ENCODE data around the gene DPP10.

The DPP10 gene

GRCh38 chr2:114609203-114609602 is 166.8 kb downstream of the DPP10 start:
- DNase-seq (ENCODE audit: low read depth in 2 of 2): no peak

- DNase-seq (ENCODE audit: low read depth in 2 of 2): no peak
Observed at GRCh38 chr2:114609801-114610200, 167.4 kb downstream of the DPP10 start.

GRCh38 chr2:114610677-114611076 is 168.2 kb downstream of the DPP10 start:
- no peak for DNase-seq (ENCODE audit: low read depth in 2 of 2)

- DNase-seq (ENCODE audit: low read depth in 2 of 2): no peak
Observed at GRCh38 chr2:114614592-114614991, 172.2 kb downstream of the DPP10 start.

GRCh38 chr2:114628481-114628880 is 186.0 kb downstream of the DPP10 start:
- DNase-seq (ENCODE audit: low read depth in 2 of 2): no peak

GRCh38 chr2:114631146-114631545 is 188.7 kb downstream of the DPP10 start:
- DNase-seq (ENCODE audit: low read depth in 2 of 2): no peak

- DNase-seq (ENCODE audit: low read depth in 2 of 2): no peak
Observed at GRCh38 chr2:114642166-114642770, 199.8 kb downstream of the DPP10 start.

GRCh38 chr2:114642988-114643553 is 200.6 kb downstream of the DPP10 start:
- no peak for DNase-seq (ENCODE audit: low read depth in 2 of 2)

- DNase-seq (ENCODE audit: low read depth in 2 of 2): no peak
Observed at GRCh38 chr2:114651933-114652332, 209.5 kb downstream of the DPP10 start.

GRCh38 chr2:114659880-114660279 is 217.4 kb downstream of the DPP10 start:
- no peak for DNase-seq (ENCODE audit: low read depth in 2 of 2)

GRCh38 chr2:114661971-114662939 is 219.8 kb downstream of the DPP10 start:
- DNase-seq (ENCODE audit: low read depth in 2 of 2): no peak

- no peak for DNase-seq (ENCODE audit: low read depth in 2 of 2)
Observed at GRCh38 chr2:114668415-114668814, 226.0 kb downstream of the DPP10 start.

GRCh38 chr2:114683251-114683650 is 240.8 kb downstream of the DPP10 start:
- no peak for DNase-seq (ENCODE audit: low read depth in 2 of 2)

GRCh38 chr2:114684403-114684802 is 242.0 kb downstream of the DPP10 start:
- DNase-seq (ENCODE audit: low read depth in 2 of 2): no peak

- no peak for DNase-seq (ENCODE audit: low read depth in 2 of 2)
Observed at GRCh38 chr2:114685102-114685501, 242.7 kb downstream of the DPP10 start.

- DNase-seq (ENCODE audit: low read depth in 2 of 2): no peak
Observed at GRCh38 chr2:114688241-114688640, 245.8 kb downstream of the DPP10 start.

- DNase-seq (ENCODE audit: low read depth in 2 of 2): no peak
Observed at GRCh38 chr2:114698520-114698919, 256.1 kb downstream of the DPP10 start.

GRCh38 chr2:114699423-114699944 is 257.0 kb downstream of the DPP10 start:
- no peak for DNase-seq (ENCODE audit: low read depth in 2 of 2)

- no peak for DNase-seq (ENCODE audit: low read depth in 2 of 2)
Observed at GRCh38 chr2:114700440-114700839, 258.0 kb downstream of the DPP10 start.

- no peak for DNase-seq (ENCODE audit: low read depth in 2 of 2)
Observed at GRCh38 chr2:114709936-114710850, 267.8 kb downstream of the DPP10 start.

- no peak for DNase-seq (ENCODE audit: low read depth in 2 of 2)
Observed at GRCh38 chr2:114714313-114714712, 271.9 kb downstream of the DPP10 start.
